Activated naive CD4-positive, alpha-beta T cell treated with anti-CD3 and anti-CD28 coated beads, Interleukin-2, amount 50 U/mL, for 24 hours (primary cell): ENCODE results near the gene YLPM1.

ENCODE experiments used
- H3K27ac Mint-ChIP-seq: one replicate; pipeline ENCODE4 v1.8.0; 2021; ENCODE audit warnings: mild to moderate bottlenecking, mixed read lengths
- H3K27me3 Mint-ChIP-seq: one replicate; pipeline ENCODE4 v1.8.0; 2021; ENCODE audit warnings: mixed read lengths
- H3K36me3 Mint-ChIP-seq: one replicate; pipeline ENCODE4 v1.8.0; 2021; ENCODE audit warnings: mixed read lengths
- H3K4me1 Mint-ChIP-seq: one replicate; pipeline ENCODE4 v1.8.0; 2021; ENCODE audit warnings: mixed read lengths
- H3K4me3 Mint-ChIP-seq: one replicate; pipeline ENCODE4 v1.8.0; 2021; ENCODE audit warnings: mild to moderate bottlenecking, mixed read lengths
- H3K9me3 Mint-ChIP-seq: one replicate; pipeline ENCODE4 v1.8.0; 2021; ENCODE audit warnings: mixed read lengths

Gene YLPM1

GRCh38 chr14:74848768-74849167 is 85.7 kb downstream of the YLPM1 start:
- H3K27ac Mint-ChIP-seq, result no peak overlapping the region
- no peaks in the 10 kb centered on the region for H3K27me3 Mint-ChIP-seq
- no peaks in the 10 kb centered on the region for H3K9me3 Mint-ChIP-seq

GRCh38 chr14:74852922-74853530 is 89.9 kb downstream of the YLPM1 start:
- no peaks in the 10 kb centered on the region for H3K9me3 Mint-ChIP-seq
- H3K27me3 Mint-ChIP-seq, result no peaks in the 10 kb centered on the region
- peaks cover 40% of the 10 kb centered on the region for H3K4me1 Mint-ChIP-seq
- no peak overlapping the region for H3K4me3 Mint-ChIP-seq
- no peaks in the 10 kb centered on the region for H3K36me3 Mint-ChIP-seq
- H3K27ac Mint-ChIP-seq, result peak overlapping the region; percentile 33

More at GRCh38 chr14:74848768-74849167, 85.7 kb downstream of the YLPM1 start:
- peaks cover 39% of the 10 kb centered on the region for H3K4me1 Mint-ChIP-seq
- no peak overlapping the region for H3K4me3 Mint-ChIP-seq
- H3K36me3 Mint-ChIP-seq, result peaks cover 3% of the 10 kb centered on the region

- Mint-ChIP-seq H3K4me1 (peaks cover 40% of the 10 kb centered on the region), H3K27me3 (no peaks in the 10 kb centered on the region), H3K36me3 (no peaks in the 10 kb centered on the region), H3K4me3 (no peak overlapping the region), H3K27ac (no peak overlapping the region), H3K9me3 (no peaks in the 10 kb centered on the region)
These were observed 90.5 kb downstream of the YLPM1 start for GRCh38 chr14:74853581-74853980.

GRCh38 chr14:74855021-74855420 is 91.9 kb downstream of the YLPM1 start:
- Mint-ChIP-seq H3K4me1 (peaks cover 31% of the 10 kb centered on the region), H3K4me3 (no peak overlapping the region), H3K27me3 (no peaks in the 10 kb centered on the region), H3K36me3 (no peaks in the 10 kb centered on the region), H3K9me3 (no peaks in the 10 kb centered on the region), H3K27ac (no peak overlapping the region)

GRCh38 chr14:74855945-74856344 is 92.8 kb downstream of the YLPM1 start:
- H3K27me3 Mint-ChIP-seq, result no peaks in the 10 kb centered on the region
- H3K27ac Mint-ChIP-seq, result peak overlapping the region; percentile 88
- H3K4me1 Mint-ChIP-seq, result peaks cover 37% of the 10 kb centered on the region
- H3K36me3 Mint-ChIP-seq, result no peaks in the 10 kb centered on the region
- H3K4me3 Mint-ChIP-seq, result no peak overlapping the region
- no peaks in the 10 kb centered on the region for H3K9me3 Mint-ChIP-seq

GRCh38 chr14:74856366-74856765 is 93.2 kb downstream of the YLPM1 start:
- Mint-ChIP-seq H3K36me3 (no peaks in the 10 kb centered on the region), H3K9me3 (no peaks in the 10 kb centered on the region), H3K4me3 (no peak overlapping the region), H3K4me1 (peaks cover 39% of the 10 kb centered on the region), H3K27me3 (no peaks in the 10 kb centered on the region), H3K27ac (no peak overlapping the region)

- Mint-ChIP-seq H3K4me3 (no peak overlapping the region), H3K4me1 (peaks cover 30% of the 10 kb centered on the region), H3K36me3 (no peaks in the 10 kb centered on the region), H3K27me3 (no peaks in the 10 kb centered on the region), H3K9me3 (no peaks in the 10 kb centered on the region), H3K27ac (no peak overlapping the region)
These were observed 94.9 kb downstream of the YLPM1 start for GRCh38 chr14:74858022-74858421.

- no peaks in the 10 kb centered on the region for H3K36me3 Mint-ChIP-seq
- no peaks in the 10 kb centered on the region for H3K9me3 Mint-ChIP-seq
- H3K4me3 Mint-ChIP-seq, result no peak overlapping the region
- no peaks in the 10 kb centered on the region for H3K27me3 Mint-ChIP-seq
- no peak overlapping the region for H3K27ac Mint-ChIP-seq
- H3K4me1 Mint-ChIP-seq, result peaks cover 15% of the 10 kb centered on the region
These were observed 96.8 kb downstream of the YLPM1 start for GRCh38 chr14:74859757-74860552.

GRCh38 chr14:74860899-74861733 is 98.0 kb downstream of the YLPM1 start:
- H3K4me1 Mint-ChIP-seq, result peaks cover 9% of the 10 kb centered on the region
- H3K27ac Mint-ChIP-seq, result no peak overlapping the region
- H3K36me3 Mint-ChIP-seq, result no peaks in the 10 kb centered on the region
- H3K9me3 Mint-ChIP-seq, result no peaks in the 10 kb centered on the region
- H3K27me3 Mint-ChIP-seq, result no peaks in the 10 kb centered on the region
- no peak overlapping the region for H3K4me3 Mint-ChIP-seq

GRCh38 chr14:74861734-74862090 is 98.6 kb downstream of the YLPM1 start:
- no peak overlapping the region for H3K27ac Mint-ChIP-seq
- H3K4me1 Mint-ChIP-seq, result peaks cover 15% of the 10 kb centered on the region
- H3K9me3 Mint-ChIP-seq, result no peaks in the 10 kb centered on the region
- H3K36me3 Mint-ChIP-seq, result no peaks in the 10 kb centered on the region
- H3K4me3 Mint-ChIP-seq, result no peak overlapping the region
- no peaks in the 10 kb centered on the region for H3K27me3 Mint-ChIP-seq

GRCh38 chr14:74863274-74863673 is 100.2 kb downstream of the YLPM1 start:
- no peaks in the 10 kb centered on the region for H3K9me3 Mint-ChIP-seq
- H3K27me3 Mint-ChIP-seq, result no peaks in the 10 kb centered on the region
- H3K4me1 Mint-ChIP-seq, result peaks cover 30% of the 10 kb centered on the region
- no peak overlapping the region for H3K4me3 Mint-ChIP-seq
- H3K36me3 Mint-ChIP-seq, result no peaks in the 10 kb centered on the region
- H3K27ac Mint-ChIP-seq, result no peak overlapping the region

GRCh38 chr14:74864198-74864597 is 101.1 kb downstream of the YLPM1 start:
- Mint-ChIP-seq H3K9me3 (no peaks in the 10 kb centered on the region), H3K27ac (no peak overlapping the region), H3K27me3 (no peaks in the 10 kb centered on the region), H3K36me3 (no peaks in the 10 kb centered on the region), H3K4me1 (peaks cover 35% of the 10 kb centered on the region), H3K4me3 (no peak overlapping the region)

GRCh38 chr14:74865156-74865555 is 102.0 kb downstream of the YLPM1 start:
- H3K4me1 Mint-ChIP-seq, result peaks cover 35% of the 10 kb centered on the region
- H3K36me3 Mint-ChIP-seq, result no peaks in the 10 kb centered on the region
- no peaks in the 10 kb centered on the region for H3K27me3 Mint-ChIP-seq
- H3K4me3 Mint-ChIP-seq, result no peak overlapping the region
- H3K9me3 Mint-ChIP-seq, result no peaks in the 10 kb centered on the region
- peak overlapping the region; percentile 84 for H3K27ac Mint-ChIP-seq

GRCh38 chr14:74866708-74867389 is 103.7 kb downstream of the YLPM1 start:
- H3K27ac Mint-ChIP-seq, result peak overlapping the region; percentile 76
- no peaks in the 10 kb centered on the region for H3K36me3 Mint-ChIP-seq
- H3K4me3 Mint-ChIP-seq, result peak overlapping the region; percentile 50

GRCh38 chr14:74867673-74868072 is 104.6 kb downstream of the YLPM1 start:
- no peaks in the 10 kb centered on the region for H3K36me3 Mint-ChIP-seq
- no peaks in the 10 kb centered on the region for H3K9me3 Mint-ChIP-seq
- H3K4me1 Mint-ChIP-seq, result peaks cover 27% of the 10 kb centered on the region
- no peaks in the 10 kb centered on the region for H3K27me3 Mint-ChIP-seq
- peak overlapping the region; percentile 50 for H3K4me3 Mint-ChIP-seq
- peak overlapping the region; percentile 76 for H3K27ac Mint-ChIP-seq

More at GRCh38 chr14:74866708-74867389, 103.7 kb downstream of the YLPM1 start:
- Mint-ChIP-seq H3K9me3 (no peaks in the 10 kb centered on the region), H3K4me1 (peaks cover 27% of the 10 kb centered on the region), H3K27me3 (no peaks in the 10 kb centered on the region)
